ENCODE results near the gene CTRB1. TPM values are rescaled to one million over a fixed set of nuclear protein-coding genes. Genes with fewer than 3 reads are reported as not detected.

Gene CTRB1
- total and polyA plus RNA-seq, 2 of the 13 experiments (the other 11 are each of a cell fraction or from before 2014, with no cell fraction given): not detected

DNA sequence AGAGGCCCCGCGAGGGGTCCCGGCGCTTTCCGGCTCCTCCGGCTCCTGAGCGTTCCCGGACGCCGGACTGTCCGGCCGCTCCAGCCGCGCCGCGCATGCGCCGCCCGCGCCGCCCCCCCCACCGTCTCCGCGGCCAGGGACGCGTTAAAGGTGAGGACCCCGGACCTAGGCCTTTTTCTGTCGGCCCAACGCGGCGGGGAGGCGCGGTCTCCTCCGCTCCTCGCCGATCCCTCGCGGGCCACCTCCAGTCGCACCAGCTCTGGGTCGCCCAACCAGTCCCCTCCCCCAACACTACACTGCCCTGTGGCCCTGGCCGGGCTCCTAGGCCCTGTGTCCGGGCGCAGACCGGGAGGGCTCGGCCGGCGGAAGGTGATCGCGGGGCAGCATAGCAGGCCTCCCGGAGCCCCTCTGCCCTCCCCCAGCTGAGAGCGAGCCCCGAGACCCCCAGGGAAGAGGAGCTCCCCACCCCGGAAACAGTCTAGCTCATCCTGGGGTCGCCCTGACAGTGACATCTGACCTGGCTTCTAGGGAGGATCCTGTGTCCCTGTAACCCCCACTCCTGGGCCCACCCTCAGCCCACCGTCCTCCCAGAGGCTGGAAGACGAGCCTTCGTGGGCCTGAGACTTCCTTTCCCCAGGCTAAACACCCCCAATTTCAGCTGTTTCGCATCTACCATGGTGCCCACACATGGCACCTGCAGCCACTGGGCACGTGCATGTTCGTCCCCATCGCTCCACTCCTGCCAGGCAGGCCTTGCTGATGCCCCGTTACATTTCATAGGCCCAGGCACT is 47.3 kb downstream of the CTRB1 start (continued):
- no peak for TF ChIP-seq MTF1 (CRISPR knock-in tag; IDR thresholded peaks at IDR 0.05)
- TF ChIP-seq ZNF337 (CRISPR knock-in tag; IDR thresholded peaks at IDR 0.05; ENCODE audit: borderline replicate concordance, low read depth): no peak
- TF ChIP-seq ELF3 (CRISPR knock-in tag; IDR thresholded peaks at IDR 0.05): no peak
- peak; percentile 94; the same call in 1 of the 2 replicates for TF ChIP-seq SPEN (CRISPR knock-in tag; IDR thresholded peaks at IDR 0.05; ENCODE audit: low read depth)
- TF ChIP-seq TOPORS (CRISPR knock-in tag; IDR thresholded peaks at IDR 0.05): peak; percentile 84; the same call in 1 of the 2 replicates
- peak; percentile 87 for TF ChIP-seq ZBTB7A (CRISPR knock-in tag; IDR thresholded peaks at IDR 0.05)
- TF ChIP-seq KLF15 (CRISPR knock-in tag; IDR thresholded peaks at IDR 0.05; ENCODE audit: borderline replicate concordance): peak; percentile 92
- peak; percentile 34 for TF ChIP-seq TBX2 (CRISPR knock-in tag; IDR thresholded peaks at IDR 0.05; ENCODE audit: borderline replicate concordance)
- TF ChIP-seq HDAC1 (CRISPR knock-in tag; IDR thresholded peaks at IDR 0.05): 0 out of 2 replicates have a peak, but pooled peaks have one; percentile 58
- TF ChIP-seq, protein P1, sequence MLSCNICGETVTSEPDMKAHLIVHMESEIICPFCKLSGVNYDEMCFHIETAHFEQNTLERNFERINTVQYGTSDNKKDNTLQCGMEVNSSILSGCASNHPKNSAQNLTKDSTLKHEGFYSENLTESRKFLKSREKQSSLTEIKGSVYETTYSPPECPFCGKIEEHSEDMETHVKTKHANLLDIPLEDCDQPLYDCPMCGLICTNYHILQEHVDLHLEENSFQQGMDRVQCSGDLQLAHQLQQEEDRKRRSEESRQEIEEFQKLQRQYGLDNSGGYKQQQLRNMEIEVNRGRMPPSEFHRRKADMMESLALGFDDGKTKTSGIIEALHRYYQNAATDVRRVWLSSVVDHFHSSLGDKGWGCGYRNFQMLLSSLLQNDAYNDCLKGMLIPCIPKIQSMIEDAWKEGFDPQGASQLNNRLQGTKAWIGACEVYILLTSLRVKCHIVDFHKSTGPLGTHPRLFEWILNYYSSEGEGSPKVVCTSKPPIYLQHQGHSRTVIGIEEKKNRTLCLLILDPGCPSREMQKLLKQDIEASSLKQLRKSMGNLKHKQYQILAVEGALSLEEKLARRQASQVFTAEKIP (CRISPR knock-in tag; IDR thresholded peaks at IDR 0.05; ENCODE audit: borderline replicate concordance): no peak
- peak; percentile 70; the same call in 1 of the 2 replicates for TF ChIP-seq ZNF670 (CRISPR knock-in tag; IDR thresholded peaks at IDR 0.05; ENCODE audit: borderline replicate concordance)
- TF ChIP-seq ZBTB20 (CRISPR knock-in tag; IDR thresholded peaks at IDR 0.05; ENCODE audit: borderline replicate concordance, low read depth): no peak; the same call in 1 of the 2 replicates
- TF ChIP-seq POLR2A (IDR thresholded peaks at IDR 0.05; ENCODE audit: insufficient read depth in 1 of 2, low read depth in 2 of 2, low read length in 2 of 2): peak in 1 of 2 experiments; percentile 27; a peak in 1 of 4 replicates
- peak; percentile 93 for TF ChIP-seq ZBTB3 (CRISPR knock-in tag; IDR thresholded peaks at IDR 0.05; ENCODE audit: borderline replicate concordance, low read depth)
- TF ChIP-seq, protein P2, sequence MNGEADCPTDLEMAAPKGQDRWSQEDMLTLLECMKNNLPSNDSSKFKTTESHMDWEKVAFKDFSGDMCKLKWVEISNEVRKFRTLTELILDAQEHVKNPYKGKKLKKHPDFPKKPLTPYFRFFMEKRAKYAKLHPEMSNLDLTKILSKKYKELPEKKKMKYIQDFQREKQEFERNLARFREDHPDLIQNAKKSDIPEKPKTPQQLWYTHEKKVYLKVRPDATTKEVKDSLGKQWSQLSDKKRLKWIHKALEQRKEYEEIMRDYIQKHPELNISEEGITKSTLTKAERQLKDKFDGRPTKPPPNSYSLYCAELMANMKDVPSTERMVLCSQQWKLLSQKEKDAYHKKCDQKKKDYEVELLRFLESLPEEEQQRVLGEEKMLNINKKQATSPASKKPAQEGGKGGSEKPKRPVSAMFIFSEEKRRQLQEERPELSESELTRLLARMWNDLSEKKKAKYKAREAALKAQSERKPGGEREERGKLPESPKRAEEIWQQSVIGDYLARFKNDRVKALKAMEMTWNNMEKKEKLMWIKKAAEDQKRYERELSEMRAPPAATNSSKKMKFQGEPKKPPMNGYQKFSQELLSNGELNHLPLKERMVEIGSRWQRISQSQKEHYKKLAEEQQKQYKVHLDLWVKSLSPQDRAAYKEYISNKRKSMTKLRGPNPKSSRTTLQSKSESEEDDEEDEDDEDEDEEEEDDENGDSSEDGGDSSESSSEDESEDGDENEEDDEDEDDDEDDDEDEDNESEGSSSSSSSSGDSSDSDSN (CRISPR knock-in tag; IDR thresholded peaks at IDR 0.05): peak; percentile 85
- no peak for TF ChIP-seq NFATC3 (CRISPR knock-in tag; IDR thresholded peaks at IDR 0.05)
- TF ChIP-seq ZSCAN29 (CRISPR knock-in tag; conservative IDR thresholded peaks at IDR 0.05): peak; percentile 93
- peak; percentile 60; the same call in 1 of the 2 replicates for TF ChIP-seq PHF20 (CRISPR knock-in tag; IDR thresholded peaks at IDR 0.05)
- TF ChIP-seq REL (CRISPR knock-in tag; conservative IDR thresholded peaks at IDR 0.05): peak; percentile 66; the same call in 1 of the 2 replicates
- TF ChIP-seq ZNF615 (CRISPR knock-in tag; IDR thresholded peaks at IDR 0.05; ENCODE audit: borderline replicate concordance): no peak; the same call in 1 of the 2 replicates
- TF ChIP-seq, protein P3, sequence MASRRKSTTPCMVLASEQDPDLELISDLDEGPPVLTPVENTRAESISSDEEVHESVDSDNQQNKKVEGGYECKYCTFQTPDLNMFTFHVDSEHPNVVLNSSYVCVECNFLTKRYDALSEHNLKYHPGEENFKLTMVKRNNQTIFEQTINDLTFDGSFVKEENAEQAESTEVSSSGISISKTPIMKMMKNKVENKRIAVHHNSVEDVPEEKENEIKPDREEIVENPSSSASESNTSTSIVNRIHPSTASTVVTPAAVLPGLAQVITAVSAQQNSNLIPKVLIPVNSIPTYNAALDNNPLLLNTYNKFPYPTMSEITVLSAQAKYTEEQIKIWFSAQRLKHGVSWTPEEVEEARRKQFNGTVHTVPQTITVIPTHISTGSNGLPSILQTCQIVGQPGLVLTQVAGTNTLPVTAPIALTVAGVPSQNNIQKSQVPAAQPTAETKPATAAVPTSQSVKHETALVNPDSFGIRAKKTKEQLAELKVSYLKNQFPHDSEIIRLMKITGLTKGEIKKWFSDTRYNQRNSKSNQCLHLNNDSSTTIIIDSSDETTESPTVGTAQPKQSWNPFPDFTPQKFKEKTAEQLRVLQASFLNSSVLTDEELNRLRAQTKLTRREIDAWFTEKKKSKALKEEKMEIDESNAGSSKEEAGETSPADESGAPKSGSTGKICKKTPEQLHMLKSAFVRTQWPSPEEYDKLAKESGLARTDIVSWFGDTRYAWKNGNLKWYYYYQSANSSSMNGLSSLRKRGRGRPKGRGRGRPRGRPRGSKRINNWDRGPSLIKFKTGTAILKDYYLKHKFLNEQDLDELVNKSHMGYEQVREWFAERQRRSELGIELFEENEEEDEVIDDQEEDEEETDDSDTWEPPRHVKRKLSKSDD (CRISPR knock-in tag; IDR thresholded peaks at IDR 0.05; ENCODE audit: low read depth): peak; percentile 63; the same call in 1 of the 2 replicates
- TF ChIP-seq SATB2 (CRISPR knock-in tag; IDR thresholded peaks at IDR 0.05): 0 out of 2 replicates have a peak, but pooled peaks have one; percentile 62
